Neutrophil (primary cell): ENCODE measurements around the gene USP26.
"Not testable (repeated sequence)": the region's sequence is repeated elsewhere in the genome, so short reads cannot be mapped to it uniquely, and the experiment has no call there.

ENCODE experiments used
- H3K27ac ChIP-seq: fragments of 200-600 bp; sonication (generic); 2 replicates; pipeline ENCODE4 v1.5.1; 2016; ENCODE audit warnings: mild to moderate bottlenecking, moderate library complexity
- H3K27me3 ChIP-seq: fragments of 200-600 bp; sonication (generic); 2 replicates; pipeline ENCODE4 v1.6.0; 2016; ENCODE audit warnings: mild to moderate bottlenecking
- H3K36me3 ChIP-seq: fragments of 200-600 bp; sonication (generic); 2 replicates; pipeline ENCODE4 v1.5.1; 2017
- H3K4me1 ChIP-seq, 2 experiments: fragments of 200-600 bp in 1 of 2; sonication (generic) in 1 of 2; 1 replicate in 1 of 2; 2 replicates in 1 of 2; pipeline versions ENCODE4 v1.5.1 to v1.6.1; 2013 to 2016; ENCODE audit warnings: low read depth in 1 of 2, low read length in 1 of 2, mild to moderate bottlenecking in 1 of 2, moderate library complexity in 1 of 2; ENCODE audit not compliant: control insufficient read depth in 1 of 2, insufficient read depth in 1 of 2
- H3K4me3 ChIP-seq, 2 experiments: fragments of 200-600 bp in 1 of 2; sonication (generic) in 1 of 2; 1 replicate in 1 of 2; 2 replicates in 1 of 2; pipeline ENCODE4 v1.5.1; 2013 to 2016; ENCODE audit warnings: low read depth in 1 of 2, low read length in 1 of 2, mild to moderate bottlenecking in 1 of 2, moderate library complexity in 1 of 2
- H3K9me3 ChIP-seq: fragments of 200-600 bp; sonication (generic); 2 replicates; pipeline ENCODE4 v1.5.1; 2016
- CTCF ChIP-seq: fragments of 200-600 bp; sonication (generic); IDR thresholded peaks from 2 replicates; pipeline ENCODE4 v1.5.1; 2016; ENCODE audit warnings: antibody characterized with exemption

USP26 gene

GRCh38 chrX:133046601-133047000 lies 50.3 kb downstream of the USP26 start:
- no peaks in the 10 kb centered on the region for H3K9me3 ChIP-seq
- H3K27me3 ChIP-seq = no peaks in the 10 kb centered on the region
- TF ChIP-seq CTCF = no peak
- no peaks in the 10 kb centered on the region for H3K4me1 ChIP-seq
- H3K27ac ChIP-seq = no peak overlapping the region
- no peak overlapping the region for H3K4me3 ChIP-seq
- no peaks in the 10 kb centered on the region for H3K36me3 ChIP-seq

- no peaks in the 10 kb centered on the region for H3K4me1 ChIP-seq
- no peaks in the 10 kb centered on the region for H3K9me3 ChIP-seq
- H3K4me3 ChIP-seq = no peak overlapping the region
- no peaks in the 10 kb centered on the region for H3K27me3 ChIP-seq
- H3K27ac ChIP-seq = no peak overlapping the region
- H3K36me3 ChIP-seq = no peaks in the 10 kb centered on the region
- no peak for TF ChIP-seq CTCF
Measured at GRCh38 chrX:133045986-133046385, 50.9 kb downstream of the USP26 start.

GRCh38 chrX:133044145-133044786 lies 52.6 kb downstream of the USP26 start:
- H3K4me3 ChIP-seq, H3K9me3 ChIP-seq, H3K27ac ChIP-seq, H3K4me1 ChIP-seq, H3K27me3 ChIP-seq, H3K36me3 ChIP-seq: not testable (repeated sequence)

- Histone ChIP-seq H3K36me3 (no peaks in the 10 kb centered on the region), H3K27ac (no peak overlapping the region), H3K4me3 (no peak overlapping the region), H3K27me3 (no peaks in the 10 kb centered on the region), H3K9me3 (no peaks in the 10 kb centered on the region), H3K4me1 (no peaks in the 10 kb centered on the region)
- no peak for TF ChIP-seq CTCF
Measured at GRCh38 chrX:133042260-133042659, 54.6 kb downstream of the USP26 start.

- no peak for TF ChIP-seq CTCF
- H3K27me3 ChIP-seq = no peaks in the 10 kb centered on the region
Measured at GRCh38 chrX:133033010-133033409, 63.9 kb downstream of the USP26 start.

GRCh38 chrX:133018229-133018628 lies 78.7 kb downstream of the USP26 start:
- Histone ChIP-seq H3K4me3 (no peak overlapping the region), H3K27me3 (no peaks in the 10 kb centered on the region), H3K36me3 (no peaks in the 10 kb centered on the region), H3K4me1 (no peaks in the 10 kb centered on the region), H3K9me3 (no peaks in the 10 kb centered on the region), H3K27ac (no peak overlapping the region)
- no peak for TF ChIP-seq CTCF

More at GRCh38 chrX:133033010-133033409, 63.9 kb downstream of the USP26 start:
- Histone ChIP-seq H3K4me1 (no peaks in the 10 kb centered on the region), H3K36me3 (no peaks in the 10 kb centered on the region), H3K9me3 (no peaks in the 10 kb centered on the region), H3K27ac (no peak overlapping the region), H3K4me3 (no peak overlapping the region)
